Fibroblast of villous mesenchyme (primary cell): ENCODE results near the gene KCNQ4. TPM values are rescaled to one million over a fixed set of nuclear protein-coding genes. Genes with fewer than 3 reads are reported as not detected.

Experiments used
- DNase-seq: peaks from one replicate; pipeline ENCODE4 v3.0.0-alpha.2; 2010; ENCODE audit warnings: low read depth
- H3K4me3 ChIP-seq: 2 replicates; pipeline ENCODE4 v1.5.1; 2011; ENCODE audit warnings: low read depth, mild to moderate bottlenecking, low read length
- CTCF ChIP-seq: IDR thresholded peaks from 2 replicates; pipeline ENCODE4 v1.5.1; 2012; ENCODE audit warnings: low read depth, mild to moderate bottlenecking, low read length; ENCODE audit not compliant: insufficient read depth
- total RNA-seq: library from RNA; depleted of rRNA; stranded (reverse); fragments of >200 nt; gene quantifications from 2 replicates; pipeline ENCODE4 v1.2.3, GENCODE V29; 2012

KCNQ4 gene
- total RNA-seq, 1 donor: under 0.01 TPM

GRCh38 chr1:40777224-40777970, 6.2 kb upstream of the KCNQ4 start:
- DNase-seq: no peak
- no peak for TF ChIP-seq CTCF
- no peak overlapping the region for H3K4me3 ChIP-seq

- no peak for TF ChIP-seq CTCF
- DNase-seq: no peak
- no peak overlapping the region for H3K4me3 ChIP-seq
These were observed 2.6 kb upstream of the KCNQ4 start for GRCh38 chr1:40780678-40781607.

GRCh38 chr1:40781608-40781971, 2.0 kb upstream of the KCNQ4 start:
- DNase-seq: no peak
- H3K4me3 ChIP-seq: no peak overlapping the region
- TF ChIP-seq CTCF: no peak

- TF ChIP-seq CTCF: peak; percentile 20
- no peak for DNase-seq
- H3K4me3 ChIP-seq: peak overlapping the region; percentile 18
These were observed 1.1 kb upstream of the KCNQ4 start for GRCh38 chr1:40782371-40782956.

GRCh38 chr1:40784141-40784770, 669 bp downstream of the KCNQ4 start:
- peak overlapping the region; percentile 18 for H3K4me3 ChIP-seq

More at GRCh38 chr1:40784141-40784770, 669 bp downstream of the KCNQ4 start:
- no peak for DNase-seq
- TF ChIP-seq CTCF: no peak
